OCI-LY1 (cell line): ENCODE results near the gene AK6.

Source experiments
- EZH2 ChIP-seq: fragments of 200-600 bp; sonication (generic), shearing (Covaris generic); IDR thresholded peaks from 2 replicates; pipeline ENCODE4 v1.8.0; 2017; ENCODE audit warnings: borderline replicate concordance, mixed run types, mild to moderate bottlenecking, antibody characterized with exemption, low read length, moderate library complexity, mixed read lengths
- TF ChIP-seq, protein P1 (sequence below): fragments of 200-600 bp; sonication (generic), shearing (Covaris generic); IDR thresholded peaks from 2 replicates; pipeline ENCODE4 v1.5.1; 2017; ENCODE audit warnings: mild to moderate bottlenecking, antibody characterized with exemption, low read length, moderate library complexity, mixed read lengths

DNA sequence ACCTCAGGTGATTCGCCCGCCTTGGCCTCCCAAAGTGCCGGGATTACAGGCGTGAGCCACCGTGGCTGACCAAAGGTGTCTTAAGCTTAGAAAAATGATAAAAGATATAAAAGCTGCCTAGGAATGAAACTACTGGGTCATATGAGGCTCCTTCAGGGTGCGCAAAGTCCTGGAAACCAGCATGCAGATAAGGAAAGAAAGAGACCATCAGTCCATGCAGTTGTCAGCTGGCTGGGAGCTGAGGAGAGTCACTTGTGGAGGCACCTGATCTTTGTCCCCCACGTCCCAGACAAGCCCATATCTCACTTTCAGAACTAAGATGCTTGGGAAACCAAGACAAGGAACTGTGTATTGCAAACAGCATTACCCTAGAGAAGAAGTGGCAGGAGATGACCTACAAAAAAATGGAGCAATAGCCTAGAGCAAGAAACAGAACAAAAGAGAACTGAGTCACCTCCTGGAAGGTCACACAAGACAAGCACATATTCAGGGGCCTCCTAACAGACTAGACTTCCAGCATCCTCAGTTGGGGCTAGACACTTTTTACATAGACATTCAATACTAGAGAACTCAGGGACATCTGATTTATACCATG, 33.9 kb downstream of the AK6 start:
- TF ChIP-seq, protein P1, sequence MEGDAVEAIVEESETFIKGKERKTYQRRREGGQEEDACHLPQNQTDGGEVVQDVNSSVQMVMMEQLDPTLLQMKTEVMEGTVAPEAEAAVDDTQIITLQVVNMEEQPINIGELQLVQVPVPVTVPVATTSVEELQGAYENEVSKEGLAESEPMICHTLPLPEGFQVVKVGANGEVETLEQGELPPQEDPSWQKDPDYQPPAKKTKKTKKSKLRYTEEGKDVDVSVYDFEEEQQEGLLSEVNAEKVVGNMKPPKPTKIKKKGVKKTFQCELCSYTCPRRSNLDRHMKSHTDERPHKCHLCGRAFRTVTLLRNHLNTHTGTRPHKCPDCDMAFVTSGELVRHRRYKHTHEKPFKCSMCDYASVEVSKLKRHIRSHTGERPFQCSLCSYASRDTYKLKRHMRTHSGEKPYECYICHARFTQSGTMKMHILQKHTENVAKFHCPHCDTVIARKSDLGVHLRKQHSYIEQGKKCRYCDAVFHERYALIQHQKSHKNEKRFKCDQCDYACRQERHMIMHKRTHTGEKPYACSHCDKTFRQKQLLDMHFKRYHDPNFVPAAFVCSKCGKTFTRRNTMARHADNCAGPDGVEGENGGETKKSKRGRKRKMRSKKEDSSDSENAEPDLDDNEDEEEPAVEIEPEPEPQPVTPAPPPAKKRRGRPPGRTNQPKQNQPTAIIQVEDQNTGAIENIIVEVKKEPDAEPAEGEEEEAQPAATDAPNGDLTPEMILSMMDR: no peak
- TF ChIP-seq EZH2: no peak
